ENCODE results near the gene GMDS.

GRCh38 chr6:1611322-1611571 is 634.2 kb downstream of the GMDS start:
- TF ChIP-seq, protein P1, sequence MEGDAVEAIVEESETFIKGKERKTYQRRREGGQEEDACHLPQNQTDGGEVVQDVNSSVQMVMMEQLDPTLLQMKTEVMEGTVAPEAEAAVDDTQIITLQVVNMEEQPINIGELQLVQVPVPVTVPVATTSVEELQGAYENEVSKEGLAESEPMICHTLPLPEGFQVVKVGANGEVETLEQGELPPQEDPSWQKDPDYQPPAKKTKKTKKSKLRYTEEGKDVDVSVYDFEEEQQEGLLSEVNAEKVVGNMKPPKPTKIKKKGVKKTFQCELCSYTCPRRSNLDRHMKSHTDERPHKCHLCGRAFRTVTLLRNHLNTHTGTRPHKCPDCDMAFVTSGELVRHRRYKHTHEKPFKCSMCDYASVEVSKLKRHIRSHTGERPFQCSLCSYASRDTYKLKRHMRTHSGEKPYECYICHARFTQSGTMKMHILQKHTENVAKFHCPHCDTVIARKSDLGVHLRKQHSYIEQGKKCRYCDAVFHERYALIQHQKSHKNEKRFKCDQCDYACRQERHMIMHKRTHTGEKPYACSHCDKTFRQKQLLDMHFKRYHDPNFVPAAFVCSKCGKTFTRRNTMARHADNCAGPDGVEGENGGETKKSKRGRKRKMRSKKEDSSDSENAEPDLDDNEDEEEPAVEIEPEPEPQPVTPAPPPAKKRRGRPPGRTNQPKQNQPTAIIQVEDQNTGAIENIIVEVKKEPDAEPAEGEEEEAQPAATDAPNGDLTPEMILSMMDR (IDR thresholded peaks at IDR 0.05; ENCODE audit: low read length), result no peak
- no peak for TF ChIP-seq EZH2 (optimal IDR thresholded peaks at IDR 0.05; ENCODE audit: low read depth, low read length)
